ENCODE results near the gene HEMK1. TPM values are rescaled to one million over a fixed set of nuclear protein-coding genes. Genes with fewer than 3 reads are reported as not detected.

Gene HEMK1, protein sequence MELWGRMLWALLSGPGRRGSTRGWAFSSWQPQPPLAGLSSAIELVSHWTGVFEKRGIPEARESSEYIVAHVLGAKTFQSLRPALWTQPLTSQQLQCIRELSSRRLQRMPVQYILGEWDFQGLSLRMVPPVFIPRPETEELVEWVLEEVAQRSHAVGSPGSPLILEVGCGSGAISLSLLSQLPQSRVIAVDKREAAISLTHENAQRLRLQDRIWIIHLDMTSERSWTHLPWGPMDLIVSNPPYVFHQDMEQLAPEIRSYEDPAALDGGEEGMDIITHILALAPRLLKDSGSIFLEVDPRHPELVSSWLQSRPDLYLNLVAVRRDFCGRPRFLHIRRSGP
- total RNA-seq: 6.6 and 11.5 TPM in 2 replicates

DNA sequence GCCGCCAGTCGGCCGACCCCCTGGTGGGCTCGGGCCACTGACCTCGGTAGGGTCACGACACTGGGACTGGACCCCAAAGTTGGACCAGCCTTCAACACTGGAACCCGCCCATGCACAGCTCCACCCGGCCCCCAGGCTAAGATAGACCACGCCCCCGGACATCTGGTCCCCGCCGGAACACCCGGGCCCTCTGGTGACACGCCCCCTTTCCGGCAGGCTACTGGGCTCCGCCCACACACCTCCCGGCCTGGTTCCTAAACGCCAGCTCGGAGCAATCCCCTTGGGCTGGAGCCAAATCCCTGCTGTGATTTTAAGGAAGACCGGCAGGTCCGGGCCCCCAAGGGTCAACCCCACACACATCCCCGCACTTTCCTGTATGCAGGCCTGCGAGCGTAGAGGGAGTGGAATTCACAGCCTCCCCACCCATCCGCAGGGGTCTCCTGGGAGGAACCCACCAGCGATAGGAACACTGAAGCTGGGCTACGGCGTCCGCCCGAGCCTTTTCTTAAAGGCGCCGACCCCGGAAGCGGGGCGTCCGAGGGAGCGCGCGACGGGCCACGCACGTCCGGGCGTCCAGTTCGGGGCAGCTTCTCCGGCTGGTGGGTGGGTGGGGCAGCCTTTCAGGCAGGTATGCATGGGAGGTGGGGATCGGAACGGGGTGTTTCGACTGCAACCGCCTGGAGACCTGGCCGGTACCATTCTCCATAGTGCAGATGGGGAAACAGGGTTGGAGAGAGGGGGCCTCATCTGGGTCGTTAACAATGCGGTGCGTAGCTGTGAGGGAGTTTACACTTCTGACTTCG, at the start of gene HEMK1:
Gene HEMK1 (plus strand): TSS at position 576 of the 803 bp plus-strand sequence. CDS start 1,583 bp downstream, outside the sequence.

DNA sequence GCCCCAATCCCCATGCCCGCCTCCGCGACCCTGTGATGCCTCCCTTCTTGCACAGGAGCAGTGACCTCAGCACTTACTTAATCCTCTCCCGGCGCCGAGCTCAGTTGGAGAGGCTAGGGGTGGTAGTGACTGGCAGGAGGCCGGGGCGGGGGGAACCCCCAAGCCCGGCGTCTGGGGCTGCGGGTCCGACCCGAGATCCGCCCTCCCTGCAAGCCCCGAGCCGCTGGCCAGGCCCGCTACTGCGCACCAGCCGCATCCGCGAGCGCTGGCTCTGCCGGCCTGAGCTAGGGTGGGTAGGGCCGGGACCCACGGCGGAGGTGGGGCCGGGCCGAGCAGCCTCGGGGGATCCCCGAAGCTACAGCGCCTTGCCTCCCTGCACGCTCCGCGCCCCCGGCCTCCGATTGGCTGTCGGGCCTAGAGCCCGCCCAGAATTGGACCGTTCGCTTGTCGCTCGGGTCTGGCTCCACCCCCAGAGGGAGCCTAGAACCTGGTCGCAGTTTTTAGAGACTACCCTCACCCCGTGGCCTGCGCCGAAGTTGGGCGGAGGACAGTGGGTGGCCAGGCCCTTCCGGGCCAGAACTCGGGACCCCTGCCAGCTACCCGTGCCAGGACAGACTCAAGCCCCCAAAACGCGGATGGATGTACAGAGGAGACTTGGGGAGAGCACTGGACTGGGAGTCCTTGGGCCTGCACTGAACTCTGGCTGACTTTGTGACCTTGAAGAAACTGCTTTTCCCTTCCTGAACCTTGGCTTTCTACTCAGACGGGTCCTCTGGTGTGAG, 1.7 kb upstream of the HEMK1 start, which contains the start of gene C3orf18:
Gene C3orf18 (minus strand): TSS at position 362 of the 782 bp plus-strand sequence. CDS start 2,048 bp downstream, outside the sequence.

DNA sequence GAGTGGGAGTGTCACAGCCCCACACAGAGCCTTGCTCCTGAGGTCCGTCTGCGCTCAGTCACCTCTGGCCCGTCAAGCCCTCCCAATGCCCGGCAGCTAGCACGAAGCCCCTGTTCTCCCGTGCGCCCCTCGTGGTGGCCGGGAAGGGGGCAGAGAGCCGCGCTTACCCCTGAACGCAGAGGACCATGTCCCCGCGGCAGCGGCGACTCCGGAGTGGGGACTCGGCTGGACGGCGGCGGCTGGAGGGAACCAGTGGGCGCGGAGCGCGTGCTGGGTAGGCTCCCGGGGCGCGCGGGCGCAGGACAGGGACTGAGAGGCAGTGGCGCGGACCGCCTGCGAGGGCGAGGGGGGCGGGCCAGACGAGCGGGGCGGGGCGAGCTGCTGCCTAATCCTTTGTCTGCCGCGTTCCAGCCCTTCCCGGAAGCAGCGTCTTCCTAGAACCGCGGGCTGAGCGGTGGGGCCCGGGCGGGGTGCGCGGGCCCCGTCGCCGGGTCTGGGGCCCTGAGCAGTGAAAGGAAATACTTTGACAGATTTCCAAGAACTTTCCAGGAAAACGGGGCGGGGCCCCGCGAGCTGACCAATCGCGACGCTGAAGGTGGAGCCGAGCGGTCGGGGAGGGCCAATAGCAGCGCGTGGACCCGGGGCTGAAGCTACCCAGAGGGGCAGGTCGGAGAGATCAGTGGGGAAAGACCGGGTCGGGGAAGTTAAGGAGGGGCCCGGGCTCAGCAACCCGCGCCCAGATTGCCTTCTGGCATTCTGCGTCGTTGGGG, 42.3 kb downstream of the HEMK1 start, which contains the start of gene CISH:
Gene CISH (minus strand): TSS at position 311 of the 770 bp plus-strand sequence. CDS start 124 bp downstream, at position 187.

DNA sequence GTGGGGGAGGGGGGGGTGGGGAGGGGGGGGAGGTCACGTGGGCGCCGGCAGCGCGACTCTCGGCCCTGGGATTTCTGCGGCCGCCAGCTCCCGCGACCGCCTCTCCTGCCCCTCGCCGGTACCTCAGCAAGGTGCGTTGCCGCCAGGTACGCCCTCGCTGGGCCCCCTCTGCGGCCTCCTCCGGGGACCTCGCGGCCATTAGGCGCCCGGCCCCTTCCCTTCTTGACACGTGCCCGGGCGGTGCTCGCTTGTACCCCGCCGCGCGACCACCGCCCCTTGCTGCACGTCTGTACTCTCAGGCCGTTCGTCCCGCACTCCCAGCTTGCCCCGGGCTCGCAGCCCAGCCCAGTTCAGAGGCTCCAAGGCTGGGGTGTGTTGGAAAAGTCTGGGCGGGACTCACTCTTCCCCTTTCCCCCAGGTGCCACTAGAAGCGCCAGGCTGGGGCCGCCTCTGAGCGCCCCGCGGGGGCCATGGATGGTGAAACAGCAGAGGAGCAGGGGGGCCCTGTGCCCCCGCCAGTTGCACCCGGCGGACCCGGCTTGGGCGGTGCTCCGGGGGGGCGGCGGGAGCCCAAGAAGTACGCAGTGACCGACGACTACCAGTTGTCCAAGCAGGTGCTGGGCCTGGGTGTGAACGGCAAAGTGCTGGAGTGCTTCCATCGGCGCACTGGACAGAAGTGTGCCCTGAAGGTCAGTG, 47.9 kb downstream of the HEMK1 start, which contains the start of gene MAPKAPK3:
Gene MAPKAPK3 (plus strand): TSS at position 56 of the 696 bp plus-strand sequence. CDS start 415 bp downstream, at position 471.

Other genes starting within 250 kb of the HEMK1 start
- gene HYAL2, start 246.8 kb upstream of the HEMK1 start, total RNA-seq: 32.0 and 34.4 TPM in 2 replicates
- 10.7 and 11.9 TPM in 2 replicates for gene TUSC2, start 241.3 kb upstream of the HEMK1 start, total RNA-seq
- gene RASSF1, start 228.7 kb upstream of the HEMK1 start, total RNA-seq: 23.9 and 25.0 TPM in 2 replicates
- gene ZMYND10, start 223.8 kb upstream of the HEMK1 start, total RNA-seq: under 0.01 and 0.20 TPM in 2 replicates
- 23.5 and 28.7 TPM in 2 replicates for gene NPRL2, start 218.7 kb upstream of the HEMK1 start, total RNA-seq
- 18.8 and 25.4 TPM in 2 replicates for gene CYB561D2, start 218.7 kb upstream of the HEMK1 start, total RNA-seq
- 54.2 and 55.9 TPM in 2 replicates for gene TMEM115, start 210.0 kb upstream of the HEMK1 start, total RNA-seq
- not detected in 2 replicates for gene CACNA2D2, start 65.9 kb upstream of the HEMK1 start, total RNA-seq
- 7.2 and 8.5 TPM in 2 replicates for gene C3orf18, start 1.8 kb upstream of the HEMK1 start, total RNA-seq
- gene CISH, start 42.3 kb downstream of the HEMK1 start, total RNA-seq: 0.78 and 1.1 TPM in 2 replicates
- gene MAPKAPK3, start 47.6 kb downstream of the HEMK1 start, total RNA-seq: 122 and 213 TPM in 2 replicates
- under 0.01 and 0.20 TPM in 2 replicates for gene DOCK3, start 105.4 kb downstream of the HEMK1 start, total RNA-seq

Data from subcutaneous preadipocyte (primary cell).